Activated naive CD4-positive, alpha-beta T cell treated with anti-CD3 and anti-CD28 coated beads, Interleukin-2, amount 10 ng/mL, durations not matched to agents 7 days and 5 days (primary cell): Measurements from ENCODE around the gene XPOT.
"Not testable (repeated sequence)": the region's sequence is repeated elsewhere in the genome, so short reads cannot be mapped to it uniquely, and the experiment has no call there.

ENCODE experiments used
- CTCF ChIA-PET: fragments of 350-600 bp; sonication (Branson Sonifier 250); formaldehyde crosslinking; loops from one replicate; lab custom pipeline; 2021; ENCODE audit warnings: antibody characterized with exemption; lab: Charles Lee
- DNase-seq: peaks from one replicate; pipeline ENCODE4 v3.0.0-alpha.2; 2020
- H3K27ac Mint-ChIP-seq: one replicate; pipeline ENCODE4 v1.8.0; 2021; ENCODE audit warnings: mild to moderate bottlenecking, moderate library complexity, mixed read lengths
- H3K27me3 Mint-ChIP-seq: one replicate; pipeline ENCODE4 v1.8.0; 2021; ENCODE audit warnings: mild to moderate bottlenecking, mixed read lengths
- H3K36me3 Mint-ChIP-seq: one replicate; pipeline ENCODE4 v1.8.0; 2021; ENCODE audit warnings: mixed read lengths
- H3K4me1 Mint-ChIP-seq: one replicate; pipeline ENCODE4 v1.8.0; 2021; ENCODE audit warnings: mixed read lengths
- H3K4me3 Mint-ChIP-seq: one replicate; pipeline ENCODE4 v1.8.0; 2021; ENCODE audit warnings: mild to moderate bottlenecking, moderate library complexity, mixed read lengths
- H3K9me3 Mint-ChIP-seq: one replicate; pipeline ENCODE4 v1.8.0; 2021; ENCODE audit warnings: mixed read lengths

XPOT gene

DNA sequence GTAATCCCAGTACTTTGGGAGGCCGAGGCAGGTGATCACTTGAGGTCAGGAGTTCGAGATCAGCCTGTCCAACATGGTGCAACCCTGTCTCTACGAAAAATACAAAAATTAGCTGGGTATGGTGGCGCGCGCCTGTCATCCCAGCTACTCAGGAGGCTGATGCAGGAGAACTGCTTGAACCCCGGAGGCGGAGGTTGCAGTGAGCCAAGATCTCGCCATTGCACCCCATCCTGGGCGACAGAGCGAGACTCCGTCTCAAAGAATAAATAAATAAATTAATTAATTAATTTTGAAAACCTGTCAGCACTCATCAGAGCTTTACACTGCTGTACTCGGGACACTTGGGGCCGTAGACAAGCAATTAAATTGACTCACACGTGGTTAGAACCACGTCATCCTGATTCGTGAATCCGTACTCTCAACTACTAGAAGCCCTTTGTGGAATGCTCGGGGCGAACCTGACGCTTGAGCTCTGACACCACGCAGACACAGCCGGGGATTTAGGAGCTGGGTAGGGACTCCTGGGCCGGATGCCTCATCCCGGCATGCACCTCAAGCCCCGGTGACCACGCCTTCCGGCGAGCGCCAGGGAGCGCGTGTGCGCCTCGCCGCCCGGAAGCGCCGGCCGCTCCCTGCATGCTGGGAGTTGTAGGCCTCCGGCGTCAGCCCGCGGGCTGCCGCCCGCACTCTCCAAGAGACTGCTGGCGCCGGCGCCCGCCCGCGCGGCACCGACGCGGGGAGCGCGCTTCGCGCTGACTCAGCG, at the start of gene XPOT:
XPOT (plus strand) TSS at position 686 of the 763 bp plus-strand sequence. CDS start 5,644 bp downstream, outside the sequence.
- Mint-ChIP-seq H3K4me3 (peak within 1 kb of the TSS; percentile 92), H3K9me3 (no peaks in the 10 kb centered on the region), H3K4me1 (peaks cover 45% of the 10 kb centered on the region), H3K27me3 (no peaks in the 10 kb centered on the region), H3K36me3 (peaks cover 6% of the 10 kb centered on the region), H3K27ac (peak within 1 kb of the TSS; percentile 98)
- CTCF ChIA-PET, result interaction anchor here (1.0 to 1.3 kb wide), 2 partner anchors 13 to 15 kb away, joined by 3 to 6 read pairs; partner anchors contain the start of gene C12orf56
- peak; percentile 95 for DNase-seq

DNA sequence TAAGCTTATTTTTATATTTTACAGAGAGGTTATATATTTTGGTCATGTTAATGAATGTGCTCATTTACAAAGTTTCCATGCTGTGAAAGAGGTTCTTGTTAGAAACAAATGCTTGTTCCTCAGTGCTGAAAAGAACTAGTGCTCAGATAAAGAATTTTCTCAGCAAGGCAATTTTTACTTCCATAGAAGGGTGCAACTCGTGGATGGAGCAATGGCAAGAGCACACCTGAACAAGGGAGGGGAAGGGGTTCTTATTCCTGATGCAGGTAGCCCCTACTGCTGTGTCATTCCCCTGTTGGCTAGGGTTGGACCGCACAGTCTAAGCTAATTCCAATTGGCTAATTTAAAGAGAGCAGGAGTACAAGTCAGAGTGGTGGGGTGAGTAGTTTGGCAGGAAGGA, 48.0 kb upstream of the XPOT start:
- H3K27me3 Mint-ChIP-seq, H3K27ac Mint-ChIP-seq, H3K4me1 Mint-ChIP-seq, H3K36me3 Mint-ChIP-seq, CTCF ChIA-PET, H3K9me3 Mint-ChIP-seq, H3K4me3 Mint-ChIP-seq, DNase-seq: not testable (repeated sequence)

GRCh38 chr12:64361173-64361572, 43.0 kb upstream of the XPOT start:
- H3K36me3 Mint-ChIP-seq, H3K4me3 Mint-ChIP-seq, H3K27ac Mint-ChIP-seq, H3K9me3 Mint-ChIP-seq, CTCF ChIA-PET, DNase-seq, H3K4me1 Mint-ChIP-seq, H3K27me3 Mint-ChIP-seq: not testable (repeated sequence)

GRCh38 chr12:64362721-64363305, 41.4 kb upstream of the XPOT start:
- no peak for DNase-seq
- Mint-ChIP-seq H3K4me3 (no peak overlapping the region), H3K9me3 (no peaks in the 10 kb centered on the region), H3K27ac (no peak overlapping the region), H3K4me1 (no peaks in the 10 kb centered on the region), H3K27me3 (no peaks in the 10 kb centered on the region), H3K36me3 (no peaks in the 10 kb centered on the region)
- CTCF ChIA-PET, result interaction anchor here (0.7 kb wide), 1 partner anchor 9 kb away, joined by 3 read pairs; no protein-coding TSS in a partner anchor

DNA sequence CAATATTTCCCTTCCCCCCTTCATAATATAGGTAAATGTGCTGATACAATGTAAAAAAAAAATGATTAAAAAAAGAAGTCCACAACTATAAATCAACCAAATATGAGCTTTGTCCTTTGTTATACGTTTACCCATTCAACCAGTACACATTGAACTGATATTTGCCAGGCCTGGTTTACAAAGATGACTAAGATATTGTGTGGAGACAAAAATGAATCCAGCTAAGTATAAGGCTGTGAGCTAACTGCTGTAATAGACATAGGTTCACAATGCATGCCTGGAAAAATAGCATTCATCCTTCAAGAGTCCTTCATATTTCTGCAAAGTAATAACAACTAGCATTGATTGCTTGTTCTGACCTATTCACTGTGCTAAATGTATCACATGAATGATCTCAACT, 20.5 kb upstream of the XPOT start:
- Mint-ChIP-seq H3K4me1 (peaks cover 41% of the 10 kb centered on the region), H3K36me3 (peaks cover 14% of the 10 kb centered on the region), H3K4me3 (no peak overlapping the region), H3K27me3 (no peaks in the 10 kb centered on the region), H3K27ac (peak overlapping the region; percentile 98), H3K9me3 (peaks cover 21% of the 10 kb centered on the region)
- no peak for DNase-seq
- CTCF ChIA-PET, result no interaction called here

DNA sequence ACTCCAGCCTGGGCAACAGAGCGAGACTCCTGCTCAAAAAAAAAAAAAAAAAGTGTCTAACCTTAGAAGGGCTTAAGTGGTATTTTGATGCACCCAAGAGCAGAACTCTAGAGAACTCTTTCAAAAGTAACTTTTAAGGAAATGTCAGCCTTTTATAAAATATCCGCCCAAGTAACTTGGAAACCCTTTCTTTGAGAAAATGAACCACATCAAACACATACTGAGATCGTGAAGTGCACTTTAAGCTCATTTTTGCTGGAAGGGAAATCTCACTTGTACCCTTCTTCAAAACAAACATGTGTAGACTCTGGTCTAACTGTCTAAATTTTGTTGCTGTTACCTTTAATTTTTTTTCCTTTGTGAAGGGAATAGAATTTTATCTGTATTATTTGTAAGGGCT, 19.2 kb upstream of the XPOT start:
- CTCF ChIA-PET, result no interaction called here
- no peak for DNase-seq
- Mint-ChIP-seq H3K27me3 (peaks cover 13% of the 10 kb centered on the region), H3K9me3 (peaks cover 17% of the 10 kb centered on the region), H3K4me3 (peak overlapping the region; percentile 10), H3K36me3 (peaks cover 14% of the 10 kb centered on the region), H3K4me1 (peaks cover 44% of the 10 kb centered on the region), H3K27ac (peak overlapping the region; percentile 98)

GRCh38 chr12:64385468-64385867, 18.7 kb upstream of the XPOT start:
- CTCF ChIA-PET, result no interaction called here
- Mint-ChIP-seq H3K9me3 (peaks cover 13% of the 10 kb centered on the region), H3K27ac (peak overlapping the region; percentile 98), H3K4me3 (peak overlapping the region; percentile 10), H3K27me3 (peaks cover 17% of the 10 kb centered on the region), H3K4me1 (peaks cover 44% of the 10 kb centered on the region), H3K36me3 (peaks cover 10% of the 10 kb centered on the region)
- DNase-seq, result peak; percentile 34

GRCh38 chr12:64387197-64387816, 16.9 kb upstream of the XPOT start:
- peaks cover 33% of the 10 kb centered on the region for H3K27me3 Mint-ChIP-seq
- no peaks in the 10 kb centered on the region for H3K9me3 Mint-ChIP-seq

GRCh38 chr12:64389154-64389553, 15.0 kb upstream of the XPOT start:
- no peak overlapping the region for H3K4me3 Mint-ChIP-seq
- CTCF ChIA-PET, result interaction anchor here (0.6 kb wide), 1 partner anchor 15 kb away, joined by 3 read pairs; the partner anchor contains the start of gene XPOT

More at GRCh38 chr12:64387197-64387816, 16.9 kb upstream of the XPOT start:
- Mint-ChIP-seq H3K4me1 (peaks cover 48% of the 10 kb centered on the region), H3K36me3 (peaks cover 1% of the 10 kb centered on the region), H3K4me3 (no peak overlapping the region), H3K27ac (peak overlapping the region; percentile 66)
- no peak for DNase-seq
- CTCF ChIA-PET, result no interaction called here

GRCh38 chr12:64390275-64390851, 13.8 kb upstream of the XPOT start, which contains the start of gene C12orf56:
Gene C12orf56, minus strand, starts transcription at chr12:64390758. Its CDS starts 193 bp downstream, at chr12:64390565.
- peaks cover 33% of the 10 kb centered on the region for H3K27me3 Mint-ChIP-seq
- peaks cover 29% of the 10 kb centered on the region for H3K4me1 Mint-ChIP-seq
- peak within 1 kb of the TSS; percentile 72 for H3K4me3 Mint-ChIP-seq
- peak within 1 kb of the TSS; percentile 11 for H3K27ac Mint-ChIP-seq
- no peaks in the 10 kb centered on the region for H3K36me3 Mint-ChIP-seq
- DNase-seq, result peak; percentile 46
- H3K9me3 Mint-ChIP-seq, result no peaks in the 10 kb centered on the region
- CTCF ChIA-PET, result interaction anchor here (2.2 kb wide), 1 partner anchor 13 kb away, joined by 6 read pairs; the partner anchor contains the start of gene XPOT

More at GRCh38 chr12:64389154-64389553, 15.0 kb upstream of the XPOT start:
- Mint-ChIP-seq H3K36me3 (no peaks in the 10 kb centered on the region), H3K27me3 (peaks cover 33% of the 10 kb centered on the region), H3K9me3 (no peaks in the 10 kb centered on the region), H3K4me1 (peaks cover 41% of the 10 kb centered on the region), H3K27ac (no peak overlapping the region)
- no peak for DNase-seq

DNA sequence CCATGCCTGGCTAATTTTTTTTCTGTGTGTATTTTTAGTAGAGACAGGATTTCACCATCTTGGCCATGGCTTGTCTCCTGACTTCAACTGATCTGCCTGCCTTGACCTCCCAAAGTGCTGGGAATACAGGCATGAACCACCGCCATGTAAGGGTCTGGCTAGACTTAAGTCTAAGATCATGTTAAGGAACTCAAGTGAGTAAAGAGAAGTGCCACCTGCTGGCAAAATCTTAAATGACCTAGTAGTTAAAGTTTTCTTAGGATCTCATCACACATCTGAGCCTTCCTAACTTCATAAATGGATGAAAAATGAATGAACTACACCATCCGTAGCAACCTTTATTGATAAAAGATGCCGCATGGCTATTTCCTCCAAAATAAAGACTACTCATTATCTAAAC, 12.0 kb upstream of the XPOT start:
- Mint-ChIP-seq H3K27ac (no peak overlapping the region), H3K27me3 (peaks cover 33% of the 10 kb centered on the region), H3K4me3 (no peak overlapping the region), H3K9me3 (no peaks in the 10 kb centered on the region), H3K4me1 (peaks cover 16% of the 10 kb centered on the region), H3K36me3 (no peaks in the 10 kb centered on the region)
- CTCF ChIA-PET, result interaction anchor here (1.0 kb wide), 1 partner anchor 118 kb away, joined by 3 read pairs; no protein-coding TSS in a partner anchor
- peak; percentile 35 for DNase-seq

- Mint-ChIP-seq H3K36me3 (no peaks in the 10 kb centered on the region), H3K27ac (no peak overlapping the region), H3K4me3 (no peak overlapping the region), H3K9me3 (no peaks in the 10 kb centered on the region), H3K27me3 (peaks cover 13% of the 10 kb centered on the region), H3K4me1 (peaks cover 20% of the 10 kb centered on the region)
- no peak for DNase-seq
- CTCF ChIA-PET, result no interaction called here
These were observed 8.5 kb upstream of the XPOT start for GRCh38 chr12:64395739-64396138.

DNA sequence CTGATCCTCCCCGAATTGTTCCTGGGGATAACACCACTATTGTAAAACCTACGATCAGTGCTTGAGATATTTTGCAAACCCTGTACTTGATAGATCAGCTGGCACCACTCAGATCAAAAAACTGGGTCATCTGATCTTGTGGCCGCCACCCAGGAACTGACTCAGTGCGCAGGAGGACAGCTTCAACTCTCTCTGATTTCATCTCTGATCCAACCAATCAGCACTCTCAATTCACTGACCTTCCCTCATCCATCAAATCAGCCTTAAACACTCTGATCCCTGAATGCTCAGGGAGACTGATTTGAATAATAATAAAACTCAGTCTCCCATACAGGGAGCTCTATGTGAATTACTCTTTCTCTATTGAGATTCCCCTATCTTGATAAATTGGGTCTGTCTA, 4.2 kb upstream of the XPOT start:
- CTCF ChIA-PET, result no interaction called here
- no peak for DNase-seq
- Mint-ChIP-seq H3K4me1 (peaks cover 21% of the 10 kb centered on the region), H3K9me3 (no peaks in the 10 kb centered on the region), H3K4me3 (no peak overlapping the region), H3K27ac (no peak overlapping the region), H3K27me3 (no peaks in the 10 kb centered on the region), H3K36me3 (peaks cover 2% of the 10 kb centered on the region)

DNA sequence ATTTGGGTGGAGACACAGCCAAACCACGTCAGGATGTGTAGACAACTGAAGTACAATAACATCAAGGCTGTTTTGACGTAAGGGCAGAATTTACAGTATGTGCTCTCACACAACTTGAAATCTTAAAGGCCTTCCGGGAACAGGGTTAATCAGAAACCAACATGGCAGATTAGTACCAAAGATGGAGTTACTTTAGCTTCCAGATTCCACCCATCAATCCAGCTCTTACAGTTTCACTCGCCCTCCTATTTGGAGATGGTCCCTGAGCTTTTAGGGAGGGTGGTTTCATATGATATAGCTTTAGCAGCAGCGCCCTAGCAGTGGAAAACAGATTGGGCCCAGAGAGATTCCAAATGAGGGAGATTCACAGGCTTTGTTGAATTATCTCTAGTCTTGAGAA, 2.0 kb upstream of the XPOT start:
- no peak for DNase-seq
- H3K9me3 Mint-ChIP-seq, result no peaks in the 10 kb centered on the region
- peaks cover 40% of the 10 kb centered on the region for H3K4me1 Mint-ChIP-seq
- peaks cover 6% of the 10 kb centered on the region for H3K36me3 Mint-ChIP-seq
- peak overlapping the region; percentile 22 for H3K27ac Mint-ChIP-seq
- no peaks in the 10 kb centered on the region for H3K27me3 Mint-ChIP-seq
- CTCF ChIA-PET, result interaction anchor here (0.6 kb wide), 1 partner anchor 563 kb away, joined by 3 read pairs; no protein-coding TSS in a partner anchor
- H3K4me3 Mint-ChIP-seq, result no peak overlapping the region
